ENCODE data around the gene ALX4.

DNA sequence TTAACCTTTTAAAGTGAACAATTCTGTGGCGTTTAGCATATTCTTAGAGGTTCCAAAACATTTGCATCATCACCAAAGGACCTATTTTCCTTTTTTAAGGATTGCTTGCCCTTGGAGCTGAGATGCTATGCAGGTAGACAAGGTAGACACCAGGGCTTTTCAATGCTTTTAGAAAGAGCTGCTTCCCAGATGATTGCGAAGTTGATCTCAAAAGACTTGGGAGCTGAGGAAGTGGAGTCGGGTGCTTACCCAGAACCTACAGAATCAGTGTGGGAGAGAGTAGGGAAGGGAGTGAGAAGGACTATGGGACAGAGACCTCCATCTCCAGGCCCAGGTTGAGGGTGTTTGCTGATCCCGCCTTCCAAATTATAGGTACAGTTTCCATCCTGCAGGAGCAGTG lies 11.1 kb upstream of the ALX4 start:
- TF ChIP-seq, protein P1, sequence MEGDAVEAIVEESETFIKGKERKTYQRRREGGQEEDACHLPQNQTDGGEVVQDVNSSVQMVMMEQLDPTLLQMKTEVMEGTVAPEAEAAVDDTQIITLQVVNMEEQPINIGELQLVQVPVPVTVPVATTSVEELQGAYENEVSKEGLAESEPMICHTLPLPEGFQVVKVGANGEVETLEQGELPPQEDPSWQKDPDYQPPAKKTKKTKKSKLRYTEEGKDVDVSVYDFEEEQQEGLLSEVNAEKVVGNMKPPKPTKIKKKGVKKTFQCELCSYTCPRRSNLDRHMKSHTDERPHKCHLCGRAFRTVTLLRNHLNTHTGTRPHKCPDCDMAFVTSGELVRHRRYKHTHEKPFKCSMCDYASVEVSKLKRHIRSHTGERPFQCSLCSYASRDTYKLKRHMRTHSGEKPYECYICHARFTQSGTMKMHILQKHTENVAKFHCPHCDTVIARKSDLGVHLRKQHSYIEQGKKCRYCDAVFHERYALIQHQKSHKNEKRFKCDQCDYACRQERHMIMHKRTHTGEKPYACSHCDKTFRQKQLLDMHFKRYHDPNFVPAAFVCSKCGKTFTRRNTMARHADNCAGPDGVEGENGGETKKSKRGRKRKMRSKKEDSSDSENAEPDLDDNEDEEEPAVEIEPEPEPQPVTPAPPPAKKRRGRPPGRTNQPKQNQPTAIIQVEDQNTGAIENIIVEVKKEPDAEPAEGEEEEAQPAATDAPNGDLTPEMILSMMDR (IDR thresholded peaks at IDR 0.05): no peak
- no peak for TF ChIP-seq EZH2 (IDR thresholded peaks at IDR 0.05)

All from neural progenitor cell (in vitro differentiated cells).